Natural killer cell treated with Interleukin-12 subunit alpha and Interleukin-12 subunit beta and Interleukin-15 and Interleukin-18, amount 100 ng/mL, for 72 hours (primary cell): ENCODE results near the gene ANXA9. TPM values are rescaled to one million over a fixed set of nuclear protein-coding genes. Genes with fewer than 3 reads are reported as not detected.

Experiments used
- ATAC-seq, 2 donors: fragments of 150-1000 bp; cut with Tn5 transposase in 1 of 2; sonication (Bioruptor Pico), chemical (Tn5 transposase) in 1 of 2; 2 replicates each; pipeline ENCODE4 v1.10.0; 2021
- DNase-seq: peaks from one replicate; pipeline ENCODE4 v3.0.0; 2022; ENCODE audit warnings: low spot score
- H3K27ac Mint-ChIP-seq, 2 donors: 1 replicate in 1 of 2; 2 replicates in 1 of 2; pipeline ENCODE4 v1.8.0; 2022; ENCODE audit warnings: mixed read lengths in 2 of 2, mild to moderate bottlenecking in 1 of 2, moderate library complexity in 1 of 2
- H3K27me3 Mint-ChIP-seq, 2 donors: 1 replicate in 1 of 2; 2 replicates in 1 of 2; pipeline ENCODE4 v1.8.0; 2022; ENCODE audit warnings: mixed read lengths in 2 of 2
- H3K36me3 Mint-ChIP-seq: one replicate; pipeline ENCODE4 v1.8.0; 2022; ENCODE audit warnings: mixed read lengths
- H3K4me1 Mint-ChIP-seq, 2 donors: 1 replicate in 1 of 2; 2 replicates in 1 of 2; pipeline ENCODE4 v1.8.0; 2022; ENCODE audit warnings: low read depth in 2 of 2, mixed read lengths in 2 of 2, mild to moderate bottlenecking in 1 of 2
- H3K4me3 Mint-ChIP-seq: one replicate; pipeline ENCODE4 v1.8.0; 2022; ENCODE audit warnings: mixed read lengths
- H3K9me3 Mint-ChIP-seq: 2 replicates; pipeline ENCODE4 v1.8.0; 2022; ENCODE audit warnings: mixed read lengths
- total RNA-seq, 2 donors: library from RNA; stranded (reverse); gene quantifications; one replicate each; pipeline ENCODE4 v1.2.3, GENCODE V29; 2022

The ANXA9 gene
- total RNA-seq, 2 donors from 2014 or later: not detected

GRCh38 chr1:150981177-150981804 is 801 bp upstream of the ANXA9 start:
- no peak for ATAC-seq
- Mint-ChIP-seq H3K4me1 (peaks cover 14 to 26% of the 10 kb centered on the region in 2 donors), H3K36me3 (no peaks in the 10 kb centered on the region), H3K4me3 (no peak overlapping the region), H3K9me3 (no peaks in the 10 kb centered on the region), H3K27ac (no peak overlapping the region), H3K27me3 (no peaks in the 10 kb centered on the region)
- DNase-seq: no peak

- H3K27ac Mint-ChIP-seq: no peak overlapping the region
- no peak for ATAC-seq
Measured at GRCh38 chr1:150985179-150985825, 3.2 kb downstream of the ANXA9 start.

GRCh38 chr1:150987924-150988323 is 5.8 kb downstream of the ANXA9 start:
- no peak overlapping the region for H3K27ac Mint-ChIP-seq
- H3K27me3 Mint-ChIP-seq: no peaks in the 10 kb centered on the region
- no peaks in the 10 kb centered on the region for H3K9me3 Mint-ChIP-seq
- no peak for ATAC-seq
- H3K4me1 Mint-ChIP-seq: no peaks in the 10 kb centered on the region
- H3K4me3 Mint-ChIP-seq: no peak overlapping the region
- no peaks in the 10 kb centered on the region for H3K36me3 Mint-ChIP-seq
- no peak for DNase-seq

More at GRCh38 chr1:150985179-150985825, 3.2 kb downstream of the ANXA9 start:
- Mint-ChIP-seq H3K4me3 (no peak overlapping the region), H3K9me3 (no peaks in the 10 kb centered on the region), H3K27me3 (no peaks in the 10 kb centered on the region), H3K36me3 (no peaks in the 10 kb centered on the region), H3K4me1 (no peaks in the 10 kb centered on the region)
- DNase-seq: no peak

GRCh38 chr1:150992626-150993025 is 10.5 kb downstream of the ANXA9 start:
- Mint-ChIP-seq H3K36me3 (no peaks in the 10 kb centered on the region), H3K9me3 (no peaks in the 10 kb centered on the region), H3K4me1 (peaks cover 0 to 5% of the 10 kb centered on the region in 2 donors), H3K27ac (no peak overlapping the region), H3K4me3 (no peak overlapping the region), H3K27me3 (no peaks in the 10 kb centered on the region)
- DNase-seq (no peak), ATAC-seq (no peak)

- DNase-seq (no peak), ATAC-seq (no peak)
- peaks cover 0 to 5% of the 10 kb centered on the region in 2 donors for H3K4me1 Mint-ChIP-seq
- no peak overlapping the region for H3K27ac Mint-ChIP-seq
- no peaks in the 10 kb centered on the region for H3K9me3 Mint-ChIP-seq
- H3K27me3 Mint-ChIP-seq: no peaks in the 10 kb centered on the region
- H3K36me3 Mint-ChIP-seq: no peaks in the 10 kb centered on the region
- H3K4me3 Mint-ChIP-seq: no peak overlapping the region
Measured at GRCh38 chr1:150994248-150994647, 12.2 kb downstream of the ANXA9 start.

GRCh38 chr1:150995460-150995859 is 13.4 kb downstream of the ANXA9 start:
- no peaks in the 10 kb centered on the region for H3K36me3 Mint-ChIP-seq
- H3K27ac Mint-ChIP-seq: no peak overlapping the region
- DNase-seq (no peak), ATAC-seq (no peak)
- peaks cover 0 to 10% of the 10 kb centered on the region in 2 donors for H3K4me1 Mint-ChIP-seq
- H3K9me3 Mint-ChIP-seq: no peaks in the 10 kb centered on the region
- H3K4me3 Mint-ChIP-seq: peak overlapping the region; percentile 15
- no peaks in the 10 kb centered on the region for H3K27me3 Mint-ChIP-seq

- H3K27ac Mint-ChIP-seq: no peak overlapping the region
- no peaks in the 10 kb centered on the region for H3K36me3 Mint-ChIP-seq
- ATAC-seq: peak in 1 of 2 donors; percentile 44
- DNase-seq: no peak
- H3K4me3 Mint-ChIP-seq: peak overlapping the region; percentile 15
- peaks cover 0 to 13% of the 10 kb centered on the region in 2 donors for H3K4me1 Mint-ChIP-seq
- H3K9me3 Mint-ChIP-seq: no peaks in the 10 kb centered on the region
- H3K27me3 Mint-ChIP-seq: no peaks in the 10 kb centered on the region
Measured at GRCh38 chr1:150995896-150996295, 13.8 kb downstream of the ANXA9 start.

- Mint-ChIP-seq H3K4me3 (no peak overlapping the region), H3K27ac (peak overlapping the region in 1 of 2 donors; percentile 61), H3K27me3 (no peaks in the 10 kb centered on the region)
Measured at GRCh38 chr1:150997126-150997872, 15.2 kb downstream of the ANXA9 start.

GRCh38 chr1:150997949-150998348 is 15.9 kb downstream of the ANXA9 start:
- Mint-ChIP-seq H3K9me3 (no peaks in the 10 kb centered on the region), H3K36me3 (no peaks in the 10 kb centered on the region), H3K27ac (no peak overlapping the region), H3K4me3 (no peak overlapping the region), H3K27me3 (no peaks in the 10 kb centered on the region), H3K4me1 (peaks cover 14 to 24% of the 10 kb centered on the region in 2 donors)
- no peak for DNase-seq
- no peak for ATAC-seq

More at GRCh38 chr1:150997126-150997872, 15.2 kb downstream of the ANXA9 start:
- Mint-ChIP-seq H3K9me3 (no peaks in the 10 kb centered on the region), H3K4me1 (peaks cover 7 to 19% of the 10 kb centered on the region in 2 donors), H3K36me3 (no peaks in the 10 kb centered on the region)
- no peak for ATAC-seq
- no peak for DNase-seq

GRCh38 chr1:150999051-150999674 is 17.1 kb downstream of the ANXA9 start:
- ATAC-seq: peak; percentile 73 to 75

GRCh38 chr1:150999926-151000325 is 17.8 kb downstream of the ANXA9 start:
- Mint-ChIP-seq H3K27me3 (no peaks in the 10 kb centered on the region), H3K9me3 (no peaks in the 10 kb centered on the region), H3K27ac (no peak overlapping the region), H3K36me3 (no peaks in the 10 kb centered on the region), H3K4me1 (peaks cover 17 to 27% of the 10 kb centered on the region in 2 donors), H3K4me3 (no peak overlapping the region)
- DNase-seq (no peak), ATAC-seq (no peak)

More at GRCh38 chr1:150999051-150999674, 17.1 kb downstream of the ANXA9 start:
- H3K27me3 Mint-ChIP-seq: no peaks in the 10 kb centered on the region
- no peaks in the 10 kb centered on the region for H3K9me3 Mint-ChIP-seq
- no peak for DNase-seq
- H3K36me3 Mint-ChIP-seq: no peaks in the 10 kb centered on the region
- H3K4me1 Mint-ChIP-seq: peaks cover 17 to 27% of the 10 kb centered on the region in 2 donors
- H3K27ac Mint-ChIP-seq: peak overlapping the region; percentile 23 to 65
- no peak overlapping the region for H3K4me3 Mint-ChIP-seq

GRCh38 chr1:151000408-151000807 is 18.3 kb downstream of the ANXA9 start:
- peak overlapping the region; percentile 1 for H3K4me3 Mint-ChIP-seq
- H3K4me1 Mint-ChIP-seq: peaks cover 19 to 28% of the 10 kb centered on the region in 2 donors
- H3K36me3 Mint-ChIP-seq: no peaks in the 10 kb centered on the region
- DNase-seq (no peak), ATAC-seq (no peak)
- H3K27ac Mint-ChIP-seq: peak overlapping the region in 1 of 2 donors; percentile 78
- H3K27me3 Mint-ChIP-seq: no peaks in the 10 kb centered on the region
- no peaks in the 10 kb centered on the region for H3K9me3 Mint-ChIP-seq

- H3K27ac Mint-ChIP-seq: peak overlapping the region; percentile 37 to 93
- H3K4me3 Mint-ChIP-seq: no peak overlapping the region
- no peaks in the 10 kb centered on the region for H3K27me3 Mint-ChIP-seq
- H3K4me1 Mint-ChIP-seq: peaks cover 31 to 35% of the 10 kb centered on the region in 2 donors
- ATAC-seq: no peak
- H3K9me3 Mint-ChIP-seq: no peaks in the 10 kb centered on the region
- no peak for DNase-seq
- H3K36me3 Mint-ChIP-seq: no peaks in the 10 kb centered on the region
Measured at GRCh38 chr1:151001602-151002001, 19.5 kb downstream of the ANXA9 start.
